Muscle of arm (tissue), 12 donors: ENCODE results near the gene PDLIM1. TPM values are rescaled to one million over a fixed set of nuclear protein-coding genes. Genes with fewer than 3 reads are reported as not detected.

Experiments
- DNase-seq: peaks from one replicate; pipeline ENCODE4 v3.0.0-alpha.2; 2013
- polyA plus RNA-seq, 12 donors: library from polyadenylated mRNA; unstranded; fragments of 120-200 nt; gene quantifications; one replicate each; pipeline ENCODE4 v1.2.1, GENCODE V29; 2013; ENCODE audit not compliant: insufficient read length in 12 of 12

PDLIM1 gene
- polyA plus RNA-seq, 12 donors = 38.0 to 97.2 (median 48.1) TPM; not detected in 1

GRCh38 chr10:95267251-95267650 is 23.6 kb downstream of the PDLIM1 start:
- DNase-seq = no peak

GRCh38 chr10:95266674-95267095 is 24.1 kb downstream of the PDLIM1 start:
- DNase-seq = peak; percentile 19

- no peak for DNase-seq
These were observed 25.2 kb downstream of the PDLIM1 start for GRCh38 chr10:95265572-95265971.

GRCh38 chr10:95264227-95265051 is 26.4 kb downstream of the PDLIM1 start:
- no peak for DNase-seq

GRCh38 chr10:95263864-95264226 is 27.0 kb downstream of the PDLIM1 start:
- DNase-seq = no peak

- DNase-seq = no peak
These were observed 27.9 kb downstream of the PDLIM1 start for GRCh38 chr10:95262763-95263518.

GRCh38 chr10:95261926-95262325 is 28.9 kb downstream of the PDLIM1 start:
- DNase-seq = no peak

- no peak for DNase-seq
These were observed 29.8 kb downstream of the PDLIM1 start for GRCh38 chr10:95260909-95261552.

GRCh38 chr10:95260397-95260881 is 30.4 kb downstream of the PDLIM1 start:
- DNase-seq = no peak

GRCh38 chr10:95257849-95258248 is 33.0 kb downstream of the PDLIM1 start:
- no peak for DNase-seq

GRCh38 chr10:95256268-95256667 is 34.5 kb downstream of the PDLIM1 start:
- no peak for DNase-seq

- no peak for DNase-seq
These were observed 36.2 kb downstream of the PDLIM1 start for GRCh38 chr10:95254629-95255028.

GRCh38 chr10:95253686-95254085 is 37.1 kb downstream of the PDLIM1 start:
- no peak for DNase-seq

GRCh38 chr10:95253007-95253406 is 37.8 kb downstream of the PDLIM1 start:
- DNase-seq = no peak

GRCh38 chr10:95250856-95251255 is 39.9 kb downstream of the PDLIM1 start:
- no peak for DNase-seq

- DNase-seq = no peak
These were observed 41.3 kb downstream of the PDLIM1 start for GRCh38 chr10:95249467-95249866.

- no peak for DNase-seq
These were observed 41.8 kb downstream of the PDLIM1 start for GRCh38 chr10:95248989-95249388.

- DNase-seq = no peak
These were observed 42.8 kb downstream of the PDLIM1 start for GRCh38 chr10:95247881-95248583.

- DNase-seq = no peak
These were observed 43.5 kb downstream of the PDLIM1 start for GRCh38 chr10:95247200-95247880.

- DNase-seq = peak; percentile 54
These were observed 44.2 kb downstream of the PDLIM1 start for GRCh38 chr10:95246582-95247051.
